Fibroblast of lung (primary cell): ENCODE results near the gene B3GAT3.

Source experiments
- EZH2 ChIP-seq: IDR thresholded peaks from 2 replicates; pipeline ENCODE4 v1.5.1; 2012; ENCODE audit warnings: low read length, control low read depth, mild to moderate bottlenecking; ENCODE audit errors: missing control alignments
- TF ChIP-seq, protein P1 (sequence below), 2 donors: IDR thresholded peaks in 1 of 2; conservative IDR thresholded peaks in 1 of 2; 1 replicate in 1 of 2; 2 replicates in 1 of 2; pipeline ENCODE4 v1.5.1; 2011 to 2012; ENCODE audit warnings: low read length in 2 of 2, control low read depth in 1 of 2, inconsistent platforms in 1 of 2, low read depth in 1 of 2, mild to moderate bottlenecking in 1 of 2

DNA sequence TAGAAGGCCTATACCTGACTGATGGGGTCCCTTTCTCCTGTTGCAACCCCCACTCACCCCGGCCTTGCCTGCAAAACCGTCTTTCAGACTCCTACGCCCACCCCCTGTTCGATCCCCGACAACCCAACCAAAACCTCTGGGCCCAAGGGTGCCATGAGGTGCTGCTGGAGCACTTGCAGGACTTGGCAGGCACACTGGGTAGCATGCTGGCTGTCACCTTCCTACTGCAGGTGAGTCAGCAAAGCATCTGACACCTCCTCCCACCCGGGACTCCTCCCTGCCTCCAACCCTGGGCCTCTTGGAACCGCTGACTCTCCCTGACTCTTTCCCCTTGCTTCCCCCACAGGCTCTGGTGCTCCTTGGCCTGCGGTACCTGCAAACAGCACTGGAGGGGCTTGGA is 7.5 kb downstream of the B3GAT3 start:
- TF ChIP-seq, protein P1, sequence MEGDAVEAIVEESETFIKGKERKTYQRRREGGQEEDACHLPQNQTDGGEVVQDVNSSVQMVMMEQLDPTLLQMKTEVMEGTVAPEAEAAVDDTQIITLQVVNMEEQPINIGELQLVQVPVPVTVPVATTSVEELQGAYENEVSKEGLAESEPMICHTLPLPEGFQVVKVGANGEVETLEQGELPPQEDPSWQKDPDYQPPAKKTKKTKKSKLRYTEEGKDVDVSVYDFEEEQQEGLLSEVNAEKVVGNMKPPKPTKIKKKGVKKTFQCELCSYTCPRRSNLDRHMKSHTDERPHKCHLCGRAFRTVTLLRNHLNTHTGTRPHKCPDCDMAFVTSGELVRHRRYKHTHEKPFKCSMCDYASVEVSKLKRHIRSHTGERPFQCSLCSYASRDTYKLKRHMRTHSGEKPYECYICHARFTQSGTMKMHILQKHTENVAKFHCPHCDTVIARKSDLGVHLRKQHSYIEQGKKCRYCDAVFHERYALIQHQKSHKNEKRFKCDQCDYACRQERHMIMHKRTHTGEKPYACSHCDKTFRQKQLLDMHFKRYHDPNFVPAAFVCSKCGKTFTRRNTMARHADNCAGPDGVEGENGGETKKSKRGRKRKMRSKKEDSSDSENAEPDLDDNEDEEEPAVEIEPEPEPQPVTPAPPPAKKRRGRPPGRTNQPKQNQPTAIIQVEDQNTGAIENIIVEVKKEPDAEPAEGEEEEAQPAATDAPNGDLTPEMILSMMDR (conservative IDR thresholded peaks at IDR 0.05 in 1 of 2, IDR thresholded peaks at IDR 0.05 in 1 of 2; ENCODE audit: low read depth in 1 of 2, low read length in 2 of 2): no peak
- no peak for TF ChIP-seq EZH2
